ENCODE data around the gene RAB17. TPM values are rescaled to one million over a fixed set of nuclear protein-coding genes. Genes with fewer than 3 reads are reported as not detected.

Gene RAB17
- total RNA-seq, result 0.14 and 0.28 TPM in 2 replicates

GRCh38 chr2:237590272-237591140 lies at the start of gene RAB17:
RAB17 (minus strand) TSS chr2:237590734; CDS start chr2:237586154, 4,580 bp downstream.

GRCh38 chr2:237627441-237628246 lies 37.1 kb upstream of the RAB17 start, which contains the start of gene LRRFIP1:
LRRFIP1 (plus strand) TSS chr2:237627587; CDS start chr2:237627645, 58 bp downstream.

GRCh38 chr2:237566401-237567235 lies 23.9 kb downstream of the RAB17 start, which contains the start of gene PRLH:
PRLH (plus strand) TSS chr2:237566574; CDS start chr2:237566574, 0 bp downstream.

Other genes with a start within 250 kb of the RAB17 start
- gene COL6A3, start 176.6 kb downstream of the RAB17 start, total RNA-seq, result 2,030 and 2,143 TPM in 2 replicates
- gene MLPH, start 103.5 kb downstream of the RAB17 start, total RNA-seq, result 12.2 and 12.8 TPM in 2 replicates
- gene PRLH, start 24.2 kb downstream of the RAB17 start, total RNA-seq, result not detected in 2 replicates
- gene LRRFIP1, start 36.9 kb upstream of the RAB17 start, total RNA-seq, result 41.7 and 49.8 TPM in 2 replicates
- 0.14 and 0.28 TPM in 2 replicates for gene RBM44, start 208.0 kb upstream of the RAB17 start, total RNA-seq